SK-N-SH (cell line): Measurements from ENCODE around the gene LRRC70. TPM values are rescaled to one million over a fixed set of nuclear protein-coding genes. Genes with fewer than 3 reads are reported as not detected.

ENCODE experiments used
- CTCF ChIA-PET: fragments of 300-600, 350-600 bp; formaldehyde crosslinking; extraction: SDS; loops from one replicate; lab custom pipeline; 2021; lab: Yijun Ruan, JAX
- POLR2A ChIA-PET: fragments of 350-600 bp; sonication (Branson Sonifier 250); formaldehyde crosslinking; extraction: SDS; loops from one replicate; lab custom pipeline; 2020; ENCODE audit warnings: antibody characterized with exemption, inconsistent platforms; lab: Yijun Ruan, JAX
- DNase-seq: peaks from one replicate; pipeline ENCODE4 v3.0.0; 2012
- H2AFZ ChIP-seq: fragments of 200-600 bp; sonication (generic); 2 replicates; pipeline ENCODE4 v1.8.1; 2016; ENCODE audit warnings: antibody characterized with exemption, mild to moderate bottlenecking, low read depth
- H3F3A ChIP-seq: fragments of 200-600 bp; sonication (generic); replicated peaks from 2 replicates; pipeline ENCODE3; 2016; ENCODE audit warnings: antibody characterized with exemption, mild to moderate bottlenecking; ENCODE audit not compliant: insufficient read depth
- H3K27ac ChIP-seq, 2 experiments: fragments of 200-500 bp in 1 of 2; fragments of 200-600 bp in 1 of 2; sonication (Bioruptor generic) in 1 of 2; sonication (generic), shearing (Covaris generic) in 1 of 2; 2 replicates each; pipeline versions ENCODE4 v1.5.1 to v1.6.1; 2014 to 2016; ENCODE audit warnings: low read depth in 2 of 2, inconsistent platforms in 1 of 2, low read length in 1 of 2, mild to moderate bottlenecking in 1 of 2, mixed read lengths in 1 of 2
- H3K27me3 ChIP-seq: fragments of 200-600 bp; sonication (generic), shearing (Covaris generic); 2 replicates; pipeline ENCODE4 v1.6.1; 2016; ENCODE audit warnings: mixed run types; ENCODE audit not compliant: insufficient read depth
- H3K36me3 ChIP-seq, 2 experiments: fragments of 200-500 bp in 1 of 2; fragments of 200-600 bp in 1 of 2; sonication (Bioruptor generic) in 1 of 2; sonication (generic) in 1 of 2; replicated peaks in 1 of 2; 2 replicates each; pipeline versions ENCODE3 to v1.5.1; 2014 to 2016; ENCODE audit warnings: low read length in 1 of 2, mild to moderate bottlenecking in 1 of 2; ENCODE audit not compliant: insufficient read depth in 2 of 2, control insufficient read depth in 1 of 2
- H3K4me1 ChIP-seq, 2 experiments: fragments of 200-500 bp in 1 of 2; fragments of 200-600 bp in 1 of 2; sonication (Bioruptor generic) in 1 of 2; sonication (generic), shearing (Covaris generic) in 1 of 2; 2 replicates each; pipeline versions ENCODE4 v1.5.1 to v1.6.1; 2014 to 2016; ENCODE audit warnings: low read depth in 1 of 2, low read length in 1 of 2, mixed run types in 1 of 2; ENCODE audit not compliant: insufficient read depth in 2 of 2, control insufficient read depth in 1 of 2
- H3K4me2 ChIP-seq: fragments of 200-600 bp; sonication (generic), shearing (Covaris generic); 2 replicates; pipeline ENCODE4 v1.6.1; 2017; ENCODE audit warnings: mixed run types
- H3K4me3 ChIP-seq, 2 experiments: fragments of 200-500 bp in 1 of 2; fragments of 200-600 bp in 1 of 2; sonication (Bioruptor generic) in 1 of 2; sonication (generic), shearing (Covaris generic) in 1 of 2; 2 replicates each; pipeline versions ENCODE4 v1.5.1 to v1.8.1; 2014 to 2016; ENCODE audit warnings: low read depth in 2 of 2, inconsistent platforms in 1 of 2, low read length in 1 of 2, mild to moderate bottlenecking in 1 of 2, mixed read lengths in 1 of 2, moderate library complexity in 1 of 2
- H3K79me2 ChIP-seq: fragments of 200-600 bp; sonication (generic); 2 replicates; pipeline ENCODE4 v1.8.1; 2017; ENCODE audit warnings: mild to moderate bottlenecking; ENCODE audit not compliant: insufficient read depth
- H3K9ac ChIP-seq: fragments of 200-600 bp; sonication (generic); 2 replicates; pipeline ENCODE4 v1.6.1; 2017; ENCODE audit warnings: mixed run types
- H3K9me2 ChIP-seq: fragments of 200-600 bp; sonication (generic); 2 replicates; pipeline ENCODE4 v1.6.1; 2017; ENCODE audit warnings: mixed run types
- H3K9me3 ChIP-seq: fragments of 200-600 bp; sonication (generic); 2 replicates; pipeline ENCODE4 v1.6.1; 2017; ENCODE audit warnings: mixed run types, mild to moderate bottlenecking, moderate library complexity
- H4K20me1 ChIP-seq: fragments of 200-600 bp; sonication (generic); 2 replicates; pipeline ENCODE4 v1.6.1; 2017; ENCODE audit warnings: mild to moderate bottlenecking, mixed run types; ENCODE audit not compliant: insufficient read depth
- CTCF ChIP-seq: fragments of 200-600 bp; sonication (generic); IDR thresholded peaks from 2 replicates; pipeline ENCODE4 v1.6.1; 2017; ENCODE audit warnings: antibody characterized with exemption, mild to moderate bottlenecking, moderate library complexity
- EP300 ChIP-seq, 2 experiments: IDR thresholded peaks; 2 replicates each; pipeline versions ENCODE4 v1.4.0 to v1.6.1; 2012; ENCODE audit warnings: borderline replicate concordance in 1 of 2, low read depth in 1 of 2, low read length in 1 of 2
- EZH2phosphoT487 ChIP-seq: fragments of 200-600 bp; sonication (generic); IDR thresholded peaks from 2 replicates; pipeline ENCODE4 v1.6.1; 2017; ENCODE audit warnings: low read depth, mixed run types, mild to moderate bottlenecking, antibody characterized with exemption, moderate library complexity, borderline replicate concordance
- IRF3 ChIP-seq: fragments of 150-350 bp; IDR thresholded peaks from 2 replicates; pipeline ENCODE4 v1.6.1; 2016; ENCODE audit warnings: mild to moderate bottlenecking, low read depth, low read length
- MAX ChIP-seq: IDR thresholded peaks from 2 replicates; pipeline ENCODE4 v1.4.0; 2012; ENCODE audit warnings: low read depth
- MEF2A ChIP-seq: IDR thresholded peaks from 2 replicates; pipeline ENCODE4 v1.4.0; 2012; ENCODE audit warnings: low read depth, borderline replicate concordance
- MXI1 ChIP-seq: IDR thresholded peaks from 2 replicates; pipeline ENCODE4 v1.6.1; 2012; ENCODE audit warnings: mild to moderate bottlenecking, low read depth, low read length, improper control_type of control experiment
- NFIC ChIP-seq: IDR thresholded peaks from 2 replicates; pipeline ENCODE4 v1.4.0; 2012; ENCODE audit warnings: borderline replicate concordance
- NRF1 ChIP-seq: IDR thresholded peaks from 2 replicates; pipeline ENCODE4 v1.6.1; 2012; ENCODE audit warnings: low read depth, mild to moderate bottlenecking, low read length
- RAD21 ChIP-seq: IDR thresholded peaks from 2 replicates; pipeline ENCODE4 v1.6.1; 2012; ENCODE audit warnings: mild to moderate bottlenecking, low read length
- RXRA ChIP-seq: IDR thresholded peaks from 2 replicates; pipeline ENCODE4 v1.4.0; 2012; ENCODE audit warnings: low read depth, mild to moderate bottlenecking, borderline replicate concordance
- SMC3 ChIP-seq: IDR thresholded peaks from 2 replicates; pipeline ENCODE4 v1.6.1; 2012; ENCODE audit warnings: low read depth, low read length, improper control_type of control experiment
- TAF1 ChIP-seq: IDR thresholded peaks from 2 replicates; pipeline ENCODE4 v1.6.1; 2012; ENCODE audit warnings: low read depth, mild to moderate bottlenecking, low read length, moderate library complexity, borderline replicate concordance
- TCF12 ChIP-seq: IDR thresholded peaks from 2 replicates; pipeline ENCODE4 v1.4.0; 2012
- TEAD4 ChIP-seq: IDR thresholded peaks from 2 replicates; pipeline ENCODE4 v1.4.0; 2012; ENCODE audit warnings: mild to moderate bottlenecking, borderline replicate concordance; ENCODE audit not compliant: insufficient read depth
- WGBS: methylation state at CpG from one replicate; pipeline ENCODE4 v1.1.6; 2017; ENCODE audit warnings: low lambda C conversion rate; 5-methylcytosine and 5-hydroxymethylcytosine counted together
- polyA plus RNA-seq, 3 experiments: library from polyadenylated mRNA; depleted of rRNA; stranded (reverse); fragments of >200 nt; gene quantifications; 2 replicates each; pipeline ENCODE4 v1.2.3, GENCODE V29; 2012
- TF ChIP-seq, protein P1 (sequence below): IDR thresholded peaks from 2 replicates; pipeline ENCODE4 v1.4.0; 2012; ENCODE audit warnings: low read depth, borderline replicate concordance
- TF ChIP-seq, protein P2 (sequence below): IDR thresholded peaks from 2 replicates; pipeline ENCODE4 v1.4.0; 2012; ENCODE audit warnings: low read depth, borderline replicate concordance

The LRRC70 gene
- polyA plus RNA-seq, 1 of the 3 experiments (the other 2 are of a cell fraction), result 0.08 TPM

- ChIA-PET POLR2A (no interaction called here), CTCF (no interaction called here)
- Histone ChIP-seq H3K4me1 (no peaks in the 10 kb centered on the region), H3K27ac (no peak overlapping the region), H2AFZ (no peak overlapping the region), H3K4me3 (no peak overlapping the region), H3K27me3 (no peaks in the 10 kb centered on the region), H3K79me2 (no peaks in the 10 kb centered on the region), H4K20me1 (no peaks in the 10 kb centered on the region), H3K9ac (no peak overlapping the region), H3F3A (no peaks in the 10 kb centered on the region), H3K36me3 (peaks cover 4 to 12% of the 10 kb centered on the region in 2 experiments), H3K9me2 (no peaks in the 10 kb centered on the region), H3K9me3 (no peaks in the 10 kb centered on the region), H3K4me2 (no peak overlapping the region)
- TF ChIP-seq MAX (no peak), RAD21 (no peak), CTCF (no peak)
- WGBS, result 94% methylated on average over 4 of the region's 4 CpGs
- no peak for DNase-seq
These were observed 29.0 kb downstream of the LRRC70 start for GRCh38 chr5:62607615-62608014.

- CTCF ChIA-PET, result interaction anchor here (0.9 kb wide), 1 partner anchor 149 kb away, joined by 4 read pairs; no protein-coding TSS in a partner anchor
- no peaks in the 10 kb centered on the region for H3K9me3 ChIP-seq
- POLR2A ChIA-PET, result no interaction called here
- H3K27ac ChIP-seq, result no peak overlapping the region
- no peaks in the 10 kb centered on the region for H3F3A ChIP-seq
- no peaks in the 10 kb centered on the region for H3K4me1 ChIP-seq
- H3K36me3 ChIP-seq, result peaks cover 0 to 19% of the 10 kb centered on the region in 2 experiments
- TF ChIP-seq EZH2phosphoT487, result no peak
- no peak for TF ChIP-seq MEF2A
- TF ChIP-seq, protein P1, sequence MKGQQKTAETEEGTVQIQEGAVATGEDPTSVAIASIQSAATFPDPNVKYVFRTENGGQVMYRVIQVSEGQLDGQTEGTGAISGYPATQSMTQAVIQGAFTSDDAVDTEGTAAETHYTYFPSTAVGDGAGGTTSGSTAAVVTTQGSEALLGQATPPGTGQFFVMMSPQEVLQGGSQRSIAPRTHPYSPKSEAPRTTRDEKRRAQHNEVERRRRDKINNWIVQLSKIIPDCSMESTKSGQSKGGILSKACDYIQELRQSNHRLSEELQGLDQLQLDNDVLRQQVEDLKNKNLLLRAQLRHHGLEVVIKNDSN, result no peak
- TF ChIP-seq MXI1, result no peak
- TF ChIP-seq NRF1, result no peak
- TF ChIP-seq RXRA, result no peak
- no peak for TF ChIP-seq NFIC
- TF ChIP-seq EP300 (IDR thresholded peaks at IDR 0.05; ENCODE audit: borderline replicate concordance in 1 of 2, low read depth in 1 of 2, low read length in 1 of 2), result no peak
- TF ChIP-seq, protein P2, sequence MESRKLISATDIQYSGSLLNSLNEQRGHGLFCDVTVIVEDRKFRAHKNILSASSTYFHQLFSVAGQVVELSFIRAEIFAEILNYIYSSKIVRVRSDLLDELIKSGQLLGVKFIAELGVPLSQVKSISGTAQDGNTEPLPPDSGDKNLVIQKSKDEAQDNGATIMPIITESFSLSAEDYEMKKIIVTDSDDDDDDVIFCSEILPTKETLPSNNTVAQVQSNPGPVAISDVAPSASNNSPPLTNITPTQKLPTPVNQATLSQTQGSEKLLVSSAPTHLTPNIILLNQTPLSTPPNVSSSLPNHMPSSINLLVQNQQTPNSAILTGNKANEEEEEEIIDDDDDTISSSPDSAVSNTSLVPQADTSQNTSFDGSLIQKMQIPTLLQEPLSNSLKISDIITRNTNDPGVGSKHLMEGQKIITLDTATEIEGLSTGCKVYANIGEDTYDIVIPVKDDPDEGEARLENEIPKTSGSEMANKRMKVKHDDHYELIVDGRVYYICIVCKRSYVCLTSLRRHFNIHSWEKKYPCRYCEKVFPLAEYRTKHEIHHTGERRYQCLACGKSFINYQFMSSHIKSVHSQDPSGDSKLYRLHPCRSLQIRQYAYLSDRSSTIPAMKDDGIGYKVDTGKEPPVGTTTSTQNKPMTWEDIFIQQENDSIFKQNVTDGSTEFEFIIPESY, result no peak
- no peak for TF ChIP-seq TCF12
- no peak for TF ChIP-seq IRF3
- TF ChIP-seq SMC3, result no peak
- no peak for TF ChIP-seq TEAD4
- TF ChIP-seq TAF1, result no peak
- TF ChIP-seq MAX, result no peak
- H3K27me3 ChIP-seq, result no peaks in the 10 kb centered on the region
- H3K79me2 ChIP-seq, result no peaks in the 10 kb centered on the region
- H3K4me2 ChIP-seq, result no peak overlapping the region
- no peaks in the 10 kb centered on the region for H4K20me1 ChIP-seq
- 96% methylated on average over 7 of the region's 7 CpGs for WGBS
- no peak overlapping the region for H2AFZ ChIP-seq
- H3K4me3 ChIP-seq, result no peak overlapping the region
- DNase-seq, result no peak
- H3K9me2 ChIP-seq, result no peaks in the 10 kb centered on the region
- H3K9ac ChIP-seq, result no peak overlapping the region
These were observed 30.2 kb downstream of the LRRC70 start for GRCh38 chr5:62608529-62609511.
